Activated CD4-positive, alpha-beta T cell treated with anti-CD3 and anti-CD28 coated beads, Interleukin-10, Interleukin-2, amounts not matched to agents 100 ng/mL and 50 ng/mL, durations not matched to agents 16 hours and 8 hours (primary cell): ENCODE measurements around the gene SCGB1A1.
"Not testable (repeated sequence)": the region's sequence is repeated elsewhere in the genome, so short reads cannot be mapped to it uniquely, and the experiment has no call there.

Experiments used
- DNase-seq: peaks from one replicate; pipeline ENCODE4 v3.0.0-alpha.2; 2020

The SCGB1A1 gene

GRCh38 chr11:62423012-62423411 lies 4.2 kb downstream of the SCGB1A1 start:
- DNase-seq = no peak

GRCh38 chr11:62427630-62428233 lies 8.9 kb downstream of the SCGB1A1 start:
- peak; percentile 87 for DNase-seq

GRCh38 chr11:62428871-62429560 lies 10.2 kb downstream of the SCGB1A1 start:
- DNase-seq = peak; percentile 13

GRCh38 chr11:62430425-62430824 lies 11.6 kb downstream of the SCGB1A1 start:
- no peak for DNase-seq

- no peak for DNase-seq
These were observed 12.5 kb downstream of the SCGB1A1 start for GRCh38 chr11:62431171-62431901.

- DNase-seq = no peak
These were observed 13.9 kb downstream of the SCGB1A1 start for GRCh38 chr11:62432695-62433094.

GRCh38 chr11:62433141-62433903 lies 14.5 kb downstream of the SCGB1A1 start:
- DNase-seq = no peak

GRCh38 chr11:62433904-62434276 lies 15.1 kb downstream of the SCGB1A1 start:
- no peak for DNase-seq

GRCh38 chr11:62435846-62436660 lies 17.2 kb downstream of the SCGB1A1 start:
- DNase-seq = peak; percentile 11

- DNase-seq = no peak
These were observed 18.8 kb downstream of the SCGB1A1 start for GRCh38 chr11:62437616-62438015.

GRCh38 chr11:62438641-62439040 lies 19.8 kb downstream of the SCGB1A1 start:
- DNase-seq = no peak

- DNase-seq = no peak
These were observed 21.2 kb downstream of the SCGB1A1 start for GRCh38 chr11:62439785-62440602.

GRCh38 chr11:62443390-62444235 lies 24.8 kb downstream of the SCGB1A1 start:
- no peak for DNase-seq

- DNase-seq = peak; percentile 55
These were observed 25.5 kb downstream of the SCGB1A1 start for GRCh38 chr11:62444236-62444833.

GRCh38 chr11:62444835-62445234 lies 26.0 kb downstream of the SCGB1A1 start:
- DNase-seq = no peak

- DNase-seq = no peak
These were observed 26.5 kb downstream of the SCGB1A1 start for GRCh38 chr11:62445314-62445740.

GRCh38 chr11:62446091-62446490 lies 27.3 kb downstream of the SCGB1A1 start:
- DNase-seq = no peak

GRCh38 chr11:62449451-62449851 lies 30.6 kb downstream of the SCGB1A1 start:
- no peak for DNase-seq

- not testable (repeated sequence) for DNase-seq
These were observed 31.1 kb downstream of the SCGB1A1 start for GRCh38 chr11:62449912-62450311.
